Heart left ventricle (tissue), 13 donors: ENCODE measurements around the gene KCTD18.
A peak's percentile ranks its signal among the peaks of the same experiment; 100 is the strongest.

Experiments used
- POLR2A ChIP-seq, 2 donors: fragments of 450-650 bp; IDR thresholded peaks; one replicate each; pipeline ENCODE4 v1.6.1; 2017; ENCODE audit warnings: antibody characterized with exemption in 2 of 2, mild to moderate bottlenecking in 2 of 2, moderate library complexity in 2 of 2
- TF ChIP-seq, protein P1 (sequence below), 12 donors: fragments of 200-600 bp; sonication (generic) in 4 of 12; IDR thresholded peaks; one replicate each; pipeline versions ENCODE4 v1.5.0 to v1.8.0; 2018 to 2022; ENCODE audit warnings: antibody characterized with exemption in 12 of 12, mild to moderate bottlenecking in 5 of 12
- donor health status: ischemic (EF 13 %, LVEDD 7.1; RV severe dilation, severe dysfunction).
- donor health status: DM: no; HTN: yes; CAD: no.
- donor health status: DM: no; HTN: no; CAD: no.
- donor health status: ischemic (EF 25% LVEDD 6.9; RV normal size, moderate dysfunction).
- donor health status: ischemic (EF 25% LVEDD 5.7; RV mildly dilated, moderate dysfunction).
- donor health status: ischemic (EF 35%, LVEDD 5.7; RV mildly dilated, moderate dysfunction).
- donor health status: nonischemic (EF 11% LVEDD 7.7; RV severe dilation, severe dysfunction).
- donor health status: DM: yes; HTN: yes; CAD: no.
- donor health status: PGD.
- donor health status: ischemic (EF 29% LVEDD 5.4; RV normal size, mild dysfunction).
- donor health status: nonischemic (EF 23%, LVEDD 6.1; RV moderate dilation, normal function).

DNA sequence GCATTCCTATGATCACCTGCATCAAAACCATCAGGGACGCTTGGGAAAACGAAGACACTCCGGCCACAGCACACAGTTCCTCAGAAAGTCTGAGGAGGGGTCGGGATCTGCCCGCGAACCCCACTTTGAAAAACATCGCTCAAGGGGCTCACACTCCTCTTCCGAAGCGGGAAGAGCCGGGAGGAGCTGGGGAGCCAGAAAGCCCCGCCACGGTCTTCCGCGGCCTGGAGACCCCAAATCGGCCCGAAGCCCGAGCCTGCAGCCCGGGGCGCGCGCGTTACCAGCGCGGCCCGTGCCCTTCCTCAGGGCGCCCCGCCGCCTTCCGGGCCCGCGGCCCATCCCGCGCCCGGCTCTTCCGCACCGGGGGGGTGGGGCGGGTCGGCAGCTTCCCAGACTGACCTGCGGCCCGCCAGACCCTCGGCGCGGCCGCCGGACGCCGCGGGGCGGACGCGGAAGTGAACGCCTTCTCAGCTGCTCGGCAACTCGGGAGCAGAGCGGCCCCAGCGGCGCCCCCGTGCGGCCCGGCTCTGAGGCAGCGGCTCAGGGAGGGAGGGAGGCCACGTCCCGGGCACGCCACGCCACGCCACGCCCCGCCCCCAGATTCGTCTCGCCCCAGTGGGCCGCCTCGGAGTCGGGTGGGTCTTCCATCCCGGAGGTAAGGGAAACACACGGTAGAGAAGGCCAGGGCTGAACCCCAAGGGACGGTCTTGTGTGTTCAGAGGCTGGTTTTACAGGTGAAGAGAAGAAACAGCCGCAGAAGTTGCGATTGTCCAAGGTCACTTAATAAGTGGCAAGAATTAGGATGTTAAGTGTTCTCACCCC is at the start of gene KCTD18:
- TF ChIP-seq, protein P1, sequence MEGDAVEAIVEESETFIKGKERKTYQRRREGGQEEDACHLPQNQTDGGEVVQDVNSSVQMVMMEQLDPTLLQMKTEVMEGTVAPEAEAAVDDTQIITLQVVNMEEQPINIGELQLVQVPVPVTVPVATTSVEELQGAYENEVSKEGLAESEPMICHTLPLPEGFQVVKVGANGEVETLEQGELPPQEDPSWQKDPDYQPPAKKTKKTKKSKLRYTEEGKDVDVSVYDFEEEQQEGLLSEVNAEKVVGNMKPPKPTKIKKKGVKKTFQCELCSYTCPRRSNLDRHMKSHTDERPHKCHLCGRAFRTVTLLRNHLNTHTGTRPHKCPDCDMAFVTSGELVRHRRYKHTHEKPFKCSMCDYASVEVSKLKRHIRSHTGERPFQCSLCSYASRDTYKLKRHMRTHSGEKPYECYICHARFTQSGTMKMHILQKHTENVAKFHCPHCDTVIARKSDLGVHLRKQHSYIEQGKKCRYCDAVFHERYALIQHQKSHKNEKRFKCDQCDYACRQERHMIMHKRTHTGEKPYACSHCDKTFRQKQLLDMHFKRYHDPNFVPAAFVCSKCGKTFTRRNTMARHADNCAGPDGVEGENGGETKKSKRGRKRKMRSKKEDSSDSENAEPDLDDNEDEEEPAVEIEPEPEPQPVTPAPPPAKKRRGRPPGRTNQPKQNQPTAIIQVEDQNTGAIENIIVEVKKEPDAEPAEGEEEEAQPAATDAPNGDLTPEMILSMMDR (IDR thresholded peaks at IDR 0.05) = peak; percentile 69 to 96 (median 90)
- peak in 1 of 2 donors; percentile 91 for TF ChIP-seq POLR2A (IDR thresholded peaks at IDR 0.05)
